Prostate gland (tissue), 2 donors: ENCODE data around the gene IQCE. TPM values are rescaled to one million over a fixed set of nuclear protein-coding genes. Genes with fewer than 3 reads are reported as not detected.

Source experiments
- DNase-seq: peaks from one replicate; pipeline ENCODE4 v3.0.0-alpha.2; 2019; ENCODE audit warnings: low spot score
- H3K27ac ChIP-seq, 2 donors: fragments of 200-600 bp; sonication (generic); 2 replicates each; pipeline ENCODE4 v1.5.1; 2017 to 2019
- H3K27me3 ChIP-seq: fragments of 200-600 bp; sonication (generic); replicated peaks from 2 replicates; pipeline ENCODE4 v1.5.1; 2019; ENCODE audit not compliant: insufficient read depth
- H3K36me3 ChIP-seq, 2 donors: fragments of 200-600 bp; sonication (generic); 1 replicate in 1 of 2; 2 replicates in 1 of 2; pipeline versions ENCODE4 v1.5.1 to v1.8.1; 2017 to 2019
- H3K4me1 ChIP-seq: fragments of 200-600 bp; sonication (generic); replicated peaks from 2 replicates; pipeline ENCODE4 v1.5.1; 2019
- H3K4me3 ChIP-seq, 2 donors: fragments of 200-600 bp; sonication (generic); 2 replicates each; pipeline ENCODE4 v1.5.1; 2017 to 2019
- H3K9me3 ChIP-seq: fragments of 200-600 bp; sonication (generic); 2 replicates; pipeline ENCODE4 v1.5.1; 2017
- POLR2A ChIP-seq: fragments of 450-650 bp; IDR thresholded peaks from one replicate; pipeline ENCODE4 v1.6.1; 2016; ENCODE audit warnings: antibody characterized with exemption, mild to moderate bottlenecking
- POLR2AphosphoS5 ChIP-seq: sonication (generic); formaldehyde crosslinking; IDR thresholded peaks from one replicate; pipeline ENCODE4 v1.6.1; 2017; ENCODE audit warnings: antibody characterized with exemption
- WGBS: methylation state at CpG from one replicate; pipeline ENCODE4 v1.1.5; 2018; 5-methylcytosine and 5-hydroxymethylcytosine counted together
- intact Hi-C: fragments of 100-400 bp; cut with DNase I; formaldehyde crosslinking; loops from one replicate; pipeline ENCODE4 v1.14.2; 2022
- total RNA-seq, 2 donors: library from RNA; depleted of rRNA; stranded (reverse); fragments of >200 nt; gene quantifications; one replicate each; pipeline ENCODE4 v1.1.0, GENCODE V29; 2016
- TF ChIP-seq, protein P1 (sequence below), 4 experiments: fragments of 200-600 bp in 2 of 4; fragments of 450-650 bp in 2 of 4; sonication (generic) in 2 of 4; IDR thresholded peaks; 1 replicate in 3 of 4; 2 replicates in 1 of 4; pipeline ENCODE4 v1.5.1; 2016 to 2019; ENCODE audit warnings: antibody characterized with exemption in 4 of 4, mild to moderate bottlenecking in 2 of 4, moderate library complexity in 2 of 4

The IQCE gene
- total RNA-seq, 2 donors from 2014 or later = 20.2 to 41.9 TPM

DNA sequence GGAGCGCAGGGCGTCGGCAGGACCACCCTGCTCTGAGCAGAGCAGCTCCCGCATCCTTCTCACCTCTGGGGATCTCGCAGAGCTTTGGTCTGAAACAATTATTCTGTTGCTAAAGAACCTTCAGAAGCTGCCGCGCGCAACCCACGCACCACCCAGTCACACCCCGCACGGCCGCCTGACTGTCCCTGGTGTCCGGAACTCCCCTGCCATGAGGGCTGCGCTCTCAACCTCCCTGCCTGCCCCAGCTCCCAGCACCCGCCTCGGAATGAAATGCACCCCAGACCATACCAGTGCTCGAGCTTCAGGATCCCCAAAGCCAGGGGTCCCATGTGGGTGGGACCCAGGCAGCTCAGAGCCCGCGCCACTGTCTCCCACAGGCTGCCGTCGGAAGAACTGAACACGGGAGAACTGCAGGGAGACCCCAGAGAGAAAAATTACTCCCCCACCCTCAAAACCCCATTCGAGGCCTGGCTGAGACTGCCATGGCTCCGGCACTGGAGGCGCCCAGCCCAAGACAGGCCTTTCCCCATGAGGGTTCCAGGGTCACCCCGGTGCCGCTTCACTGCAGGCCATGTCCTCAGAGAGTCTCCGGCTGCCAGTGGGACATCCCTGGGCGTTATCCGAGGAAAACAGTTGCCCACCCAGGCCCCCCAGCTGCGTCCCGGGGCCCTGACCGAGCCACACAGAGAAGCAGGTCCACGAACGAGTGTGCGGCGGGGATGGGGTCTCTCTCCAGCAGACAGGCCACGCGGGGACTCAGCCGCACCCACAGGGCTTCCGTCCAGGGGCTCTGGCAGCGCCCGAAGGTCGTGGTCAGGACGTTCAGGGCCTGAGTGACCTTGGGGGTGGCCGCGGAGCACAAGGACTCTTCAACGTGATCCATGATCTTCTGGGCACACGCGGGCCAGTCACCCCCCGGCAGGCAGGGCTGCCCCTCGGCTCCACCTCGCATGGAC is 15.6 kb upstream of the IQCE start:
- 93% methylated on average over 53 of the region's 53 CpGs for WGBS
- H3K27ac ChIP-seq = no peak overlapping the region
- H3K4me1 ChIP-seq = no peaks in the 10 kb centered on the region
- H3K27me3 ChIP-seq = no peaks in the 10 kb centered on the region
- H3K9me3 ChIP-seq = no peaks in the 10 kb centered on the region
- intact Hi-C loops = no loop called here
- TF ChIP-seq, protein P1, sequence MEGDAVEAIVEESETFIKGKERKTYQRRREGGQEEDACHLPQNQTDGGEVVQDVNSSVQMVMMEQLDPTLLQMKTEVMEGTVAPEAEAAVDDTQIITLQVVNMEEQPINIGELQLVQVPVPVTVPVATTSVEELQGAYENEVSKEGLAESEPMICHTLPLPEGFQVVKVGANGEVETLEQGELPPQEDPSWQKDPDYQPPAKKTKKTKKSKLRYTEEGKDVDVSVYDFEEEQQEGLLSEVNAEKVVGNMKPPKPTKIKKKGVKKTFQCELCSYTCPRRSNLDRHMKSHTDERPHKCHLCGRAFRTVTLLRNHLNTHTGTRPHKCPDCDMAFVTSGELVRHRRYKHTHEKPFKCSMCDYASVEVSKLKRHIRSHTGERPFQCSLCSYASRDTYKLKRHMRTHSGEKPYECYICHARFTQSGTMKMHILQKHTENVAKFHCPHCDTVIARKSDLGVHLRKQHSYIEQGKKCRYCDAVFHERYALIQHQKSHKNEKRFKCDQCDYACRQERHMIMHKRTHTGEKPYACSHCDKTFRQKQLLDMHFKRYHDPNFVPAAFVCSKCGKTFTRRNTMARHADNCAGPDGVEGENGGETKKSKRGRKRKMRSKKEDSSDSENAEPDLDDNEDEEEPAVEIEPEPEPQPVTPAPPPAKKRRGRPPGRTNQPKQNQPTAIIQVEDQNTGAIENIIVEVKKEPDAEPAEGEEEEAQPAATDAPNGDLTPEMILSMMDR (IDR thresholded peaks at IDR 0.05) = no peak
- TF ChIP-seq POLR2AphosphoS5 = no peak
- no peak for TF ChIP-seq POLR2A
- peaks cover 24 to 44% of the 10 kb centered on the region in 2 donors for H3K36me3 ChIP-seq
- no peak for DNase-seq
- no peak overlapping the region for H3K4me3 ChIP-seq

DNA sequence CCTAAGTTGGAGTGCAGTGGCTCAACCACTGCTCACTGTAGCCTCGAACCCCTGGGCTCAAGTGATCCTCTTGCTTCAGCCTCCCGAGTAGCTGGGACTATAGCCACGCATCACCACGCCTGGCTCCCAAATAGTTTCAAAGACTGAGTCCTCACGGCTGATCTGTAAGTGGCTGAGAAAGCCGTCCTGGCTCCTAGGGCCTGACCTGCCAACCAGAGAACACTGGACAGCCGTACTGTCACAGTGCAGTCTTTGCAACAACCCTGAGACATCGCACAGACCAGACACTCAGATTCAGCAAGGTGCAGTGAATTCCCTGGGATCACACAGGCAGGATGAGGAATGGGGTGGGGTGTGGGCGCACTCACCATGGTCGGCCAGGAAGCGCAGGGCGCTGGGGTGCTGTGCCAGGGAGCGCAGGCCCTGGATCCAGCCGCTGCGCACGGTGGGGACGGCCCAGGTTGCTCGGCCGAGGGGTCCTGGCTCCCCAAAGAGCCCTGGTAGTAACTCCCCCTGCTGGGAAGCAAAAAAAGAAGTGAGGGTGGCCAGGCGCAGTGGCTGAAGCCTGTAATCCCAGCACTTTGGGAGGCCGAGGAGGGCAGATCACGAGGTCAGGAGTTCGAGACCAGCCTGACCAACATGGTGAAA is 14.1 kb upstream of the IQCE start:
- DNase-seq = no peak
- Histone ChIP-seq H3K4me3 (no peak overlapping the region), H3K27me3 (no peaks in the 10 kb centered on the region), H3K4me1 (no peaks in the 10 kb centered on the region), H3K27ac (no peak overlapping the region), H3K36me3 (peaks cover 24 to 35% of the 10 kb centered on the region in 2 donors), H3K9me3 (no peaks in the 10 kb centered on the region)
- intact Hi-C loops = no loop called here
- TF ChIP-seq POLR2A (no peak), POLR2AphosphoS5 (no peak)
- TF ChIP-seq, protein P1 (IDR thresholded peaks at IDR 0.05) = no peak
- WGBS = 92% methylated on average over 23 of the region's 23 CpGs

DNA sequence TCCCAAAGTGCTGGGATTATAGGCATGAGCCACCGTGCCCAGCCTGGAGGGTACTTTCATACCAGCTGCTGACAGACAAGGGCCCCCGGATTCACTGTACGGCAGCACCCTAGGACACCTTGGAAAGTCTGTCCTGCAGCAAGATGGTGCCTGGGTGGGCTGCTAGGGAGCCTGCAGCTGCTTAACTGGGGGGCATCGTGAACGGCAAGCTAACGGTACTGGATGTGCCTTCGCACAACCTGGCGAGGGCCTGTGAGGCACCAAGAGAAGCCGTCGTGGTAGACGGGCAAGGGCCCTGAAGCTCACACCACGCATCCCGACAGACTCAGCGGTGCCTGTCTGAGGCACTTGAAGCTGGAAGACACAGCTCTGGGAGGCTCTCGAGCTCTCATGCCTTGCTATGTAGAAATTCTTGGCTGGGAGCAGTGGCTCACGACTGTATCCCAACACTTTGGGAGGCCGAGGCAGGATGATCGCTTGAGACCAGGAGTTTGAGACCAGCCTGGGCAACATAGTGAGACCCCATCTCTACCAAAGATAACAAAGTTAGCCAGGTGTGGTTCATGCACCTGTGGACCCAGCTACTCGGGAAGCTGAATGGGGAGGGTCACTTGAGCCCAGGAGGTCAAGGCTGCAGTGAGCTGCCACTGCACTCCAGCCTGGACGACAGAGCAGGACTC is 12.9 kb upstream of the IQCE start:
- peaks cover 21 to 33% of the 10 kb centered on the region in 2 donors for H3K36me3 ChIP-seq
- no peak overlapping the region for H3K27ac ChIP-seq
- no peaks in the 10 kb centered on the region for H3K27me3 ChIP-seq
- H3K9me3 ChIP-seq = no peaks in the 10 kb centered on the region
- H3K4me1 ChIP-seq = no peaks in the 10 kb centered on the region
- intact Hi-C loops = no loop called here
- no peak for TF ChIP-seq POLR2AphosphoS5
- TF ChIP-seq, protein P1 (IDR thresholded peaks at IDR 0.05) = no peak
- no peak for TF ChIP-seq POLR2A
- H3K4me3 ChIP-seq = no peak overlapping the region
- DNase-seq = no peak
- WGBS = 91% methylated on average over 15 of the region's 20 CpGs

DNA sequence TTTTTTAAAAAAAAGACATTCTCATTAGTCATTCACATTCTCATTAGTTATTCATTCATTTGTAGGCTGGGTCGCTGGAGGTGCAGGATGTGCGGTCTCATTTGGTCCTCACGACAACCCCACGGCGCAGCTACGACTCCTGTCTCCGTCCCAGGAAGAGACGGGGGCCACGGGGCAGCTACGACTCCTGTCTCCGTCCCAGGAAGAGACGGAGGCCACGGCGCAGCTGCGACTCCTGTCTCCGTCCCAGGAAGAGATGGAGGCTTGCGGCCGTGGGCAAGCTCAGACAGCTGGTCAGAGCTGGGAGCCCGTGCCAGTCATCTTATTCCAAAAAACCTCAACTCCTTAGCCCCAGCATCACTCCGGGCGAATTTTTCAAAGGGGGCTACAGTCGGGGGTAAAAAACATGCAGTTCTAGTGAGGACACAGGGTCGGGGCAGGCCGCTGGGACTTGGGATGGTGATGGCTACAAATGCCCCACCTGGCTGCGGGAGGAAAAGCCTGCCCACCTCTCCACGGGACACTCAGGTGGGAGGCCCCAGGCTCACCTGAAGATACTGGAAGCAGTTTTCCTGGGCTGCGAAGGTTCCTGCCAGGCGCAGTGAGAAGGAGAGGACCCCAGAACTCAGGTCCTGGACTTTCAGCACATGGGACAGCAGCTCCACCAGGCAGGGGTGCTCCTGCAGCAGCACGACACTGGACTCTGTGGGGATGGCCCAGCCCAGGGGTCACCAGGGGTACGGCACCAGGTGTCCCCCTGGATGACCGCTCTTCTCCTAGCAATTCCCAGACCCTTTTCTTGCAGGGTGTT is 11.8 kb upstream of the IQCE start:
- TF ChIP-seq, protein P1 (IDR thresholded peaks at IDR 0.05) = no peak
- no peak for TF ChIP-seq POLR2AphosphoS5
- TF ChIP-seq POLR2A = no peak
- no peak for DNase-seq
- Histone ChIP-seq H3K36me3 (peaks cover 18 to 22% of the 10 kb centered on the region in 2 donors), H3K4me3 (no peak overlapping the region), H3K27me3 (no peaks in the 10 kb centered on the region), H3K4me1 (no peaks in the 10 kb centered on the region), H3K9me3 (no peaks in the 10 kb centered on the region), H3K27ac (no peak overlapping the region)
- intact Hi-C loops = no loop called here
- 94% methylated on average over 31 of the region's 31 CpGs for WGBS
